ENCODE results near the gene RALA.

DNA sequence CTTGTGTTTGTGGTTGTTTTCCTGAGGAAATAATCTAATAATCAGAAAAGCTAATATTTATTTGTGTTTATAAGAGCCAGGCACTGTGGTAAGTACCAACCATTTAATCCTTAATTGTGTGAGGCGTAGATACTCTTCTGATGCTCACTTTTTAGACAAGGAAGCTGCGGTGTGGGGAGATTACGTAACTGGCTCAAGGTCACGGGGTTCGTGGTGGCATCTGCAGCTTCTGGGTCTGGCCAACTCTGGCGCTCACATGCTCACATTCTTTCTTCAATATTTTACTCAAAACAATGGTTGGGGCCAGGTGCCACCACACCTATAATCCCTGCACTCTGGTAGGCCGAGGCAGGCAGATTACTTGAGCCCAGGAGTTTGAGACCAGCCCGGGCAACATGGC lies 77.6 kb downstream of the RALA start:
- TF ChIP-seq EP300 (IDR thresholded peaks at IDR 0.05; ENCODE audit: low read depth) (no peak), POLR2AphosphoS5 (IDR thresholded peaks at IDR 0.05) (no peak), POLR2A (IDR thresholded peaks at IDR 0.05) (no peak)
- TF ChIP-seq, protein P1, sequence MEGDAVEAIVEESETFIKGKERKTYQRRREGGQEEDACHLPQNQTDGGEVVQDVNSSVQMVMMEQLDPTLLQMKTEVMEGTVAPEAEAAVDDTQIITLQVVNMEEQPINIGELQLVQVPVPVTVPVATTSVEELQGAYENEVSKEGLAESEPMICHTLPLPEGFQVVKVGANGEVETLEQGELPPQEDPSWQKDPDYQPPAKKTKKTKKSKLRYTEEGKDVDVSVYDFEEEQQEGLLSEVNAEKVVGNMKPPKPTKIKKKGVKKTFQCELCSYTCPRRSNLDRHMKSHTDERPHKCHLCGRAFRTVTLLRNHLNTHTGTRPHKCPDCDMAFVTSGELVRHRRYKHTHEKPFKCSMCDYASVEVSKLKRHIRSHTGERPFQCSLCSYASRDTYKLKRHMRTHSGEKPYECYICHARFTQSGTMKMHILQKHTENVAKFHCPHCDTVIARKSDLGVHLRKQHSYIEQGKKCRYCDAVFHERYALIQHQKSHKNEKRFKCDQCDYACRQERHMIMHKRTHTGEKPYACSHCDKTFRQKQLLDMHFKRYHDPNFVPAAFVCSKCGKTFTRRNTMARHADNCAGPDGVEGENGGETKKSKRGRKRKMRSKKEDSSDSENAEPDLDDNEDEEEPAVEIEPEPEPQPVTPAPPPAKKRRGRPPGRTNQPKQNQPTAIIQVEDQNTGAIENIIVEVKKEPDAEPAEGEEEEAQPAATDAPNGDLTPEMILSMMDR (IDR thresholded peaks at IDR 0.05) = no peak

Data from transverse colon (tissue), 4 donors.